Activated naive CD8-positive, alpha-beta T cell treated with anti-CD3 and anti-CD28 coated beads, Interleukin-2, amount 10 ng/mL, durations not matched to agents 7 days and 5 days (primary cell): ENCODE data around the gene KDM7A. TPM values are rescaled to one million over a fixed set of nuclear protein-coding genes. Genes with fewer than 3 reads are reported as not detected.

Source experiments
- total RNA-seq, 2 experiments: library from RNA; stranded (reverse); gene quantifications; one replicate each; pipeline ENCODE4 v1.2.3, GENCODE V29; 2021

The KDM7A gene
- total RNA-seq, 2 experiments from 2014 or later: 20.5 to 21.2 TPM

Other genes starting within 250 kb of the KDM7A start
- gene PARP12, start 114.0 kb downstream of the KDM7A start, total RNA-seq: 100 to 1,000 TPM; 125 to 126 TPM
- gene SLC37A3, start 221.5 kb upstream of the KDM7A start, total RNA-seq: 10 to 100 TPM; 33.6 to 37.7 TPM
- 1 to 10 TPM; 8.1 to 9.1 TPM for gene RAB19, start 227.1 kb upstream of the KDM7A start, total RNA-seq